Measurements from ENCODE around the gene PRR20E. TPM values are rescaled to one million over a fixed set of nuclear protein-coding genes. Genes with fewer than 3 reads are reported as not detected.
"Not testable (repeated sequence)": the region's sequence is repeated elsewhere in the genome, so short reads cannot be mapped to it uniquely, and the experiment has no call there.

The PRR20E gene
- polyA plus RNA-seq (ENCODE audit: insufficient read length in 4 of 4) = not detected

DNA sequence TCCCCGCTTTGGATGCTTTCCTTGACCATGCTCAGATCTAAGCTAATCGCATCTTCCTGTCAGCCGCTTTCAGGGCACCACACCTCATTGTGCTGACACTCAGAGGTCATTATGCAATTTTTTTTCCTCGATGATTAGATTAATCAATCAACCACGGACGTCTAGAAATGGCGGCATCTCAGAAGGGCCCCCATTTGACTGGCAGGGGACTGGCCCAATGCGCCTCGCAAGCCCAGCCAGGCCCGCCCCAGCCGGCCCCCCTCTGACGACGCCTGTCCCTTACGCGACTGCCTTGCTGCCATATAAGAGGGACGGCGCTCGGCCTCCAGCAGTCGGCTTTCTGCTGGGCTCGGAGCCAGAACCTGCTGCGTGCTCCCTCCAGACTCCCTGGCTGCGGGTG is at the start of gene PRR20E:
PRR20E (plus strand) TSS at position 301 of the 400 bp plus-strand sequence. CDS start 387 bp downstream, outside the sequence.
- not testable (repeated sequence) for DNase-seq (ENCODE audit: low read depth in 4 of 4, low spot score in 3 of 4)

DNA sequence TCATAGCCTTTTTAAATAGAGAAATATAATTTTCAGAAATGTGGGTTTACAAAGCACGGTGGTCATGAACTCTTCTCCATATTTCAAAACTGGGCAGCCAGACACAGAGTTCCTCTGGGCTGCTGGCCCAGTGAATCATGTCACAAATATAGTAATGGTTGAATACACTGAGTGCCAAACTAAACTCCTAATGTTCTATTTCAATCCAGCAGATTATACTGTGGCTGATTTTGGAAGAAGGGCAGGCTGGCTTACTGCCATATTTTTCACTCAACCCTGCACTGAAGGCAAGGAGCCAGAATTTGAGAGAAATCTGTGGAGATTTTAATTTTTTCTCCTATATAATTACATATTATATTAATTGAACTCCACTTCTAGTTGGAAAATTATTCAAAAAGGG is 43.3 kb upstream of the PRR20E start:
- DNase-seq (ENCODE audit: low read depth in 4 of 4, low spot score in 3 of 4) = no peak

DNA sequence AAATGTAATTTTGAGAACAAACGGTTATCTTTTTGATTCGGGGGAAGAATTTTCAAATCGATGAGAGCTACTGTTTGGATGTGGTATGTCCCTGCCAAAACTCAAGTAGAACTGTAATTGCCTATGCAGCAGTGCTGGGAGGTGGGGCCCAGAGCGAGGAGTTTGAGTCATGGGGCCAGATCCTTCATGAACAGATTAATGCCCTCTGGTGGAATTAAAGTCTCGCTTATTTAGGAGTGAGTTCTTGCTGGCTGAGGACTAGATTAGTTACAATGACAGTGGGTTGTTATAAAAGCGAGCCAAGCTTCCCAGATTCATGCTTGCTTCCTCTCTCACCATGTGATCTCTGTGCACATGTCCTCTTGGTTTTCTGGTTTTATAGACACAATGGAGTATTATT is 38.1 kb upstream of the PRR20E start:
- no peak for DNase-seq (ENCODE audit: low read depth in 4 of 4, low spot score in 3 of 4)

DNA sequence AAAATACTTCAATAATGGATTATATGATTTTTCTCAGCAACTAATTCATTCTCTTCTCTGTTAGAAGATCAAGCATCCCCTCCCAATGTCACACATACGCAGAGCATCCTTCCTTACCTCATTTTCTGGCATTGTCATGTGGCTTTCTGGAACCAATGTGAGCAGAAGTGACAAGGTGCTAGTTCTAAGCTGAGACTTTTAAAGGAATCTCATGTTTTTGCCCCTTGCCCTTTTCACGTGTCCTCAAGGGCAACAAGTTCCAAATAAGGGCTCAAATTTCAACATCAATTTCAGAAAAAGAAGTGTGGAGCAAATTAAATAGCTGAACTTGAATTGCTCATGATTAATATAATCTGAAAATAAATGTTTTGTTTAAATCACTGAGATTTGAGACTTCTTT is 30.9 kb upstream of the PRR20E start:
- no peak for DNase-seq (ENCODE audit: low read depth in 4 of 4, low spot score in 3 of 4)

DNA sequence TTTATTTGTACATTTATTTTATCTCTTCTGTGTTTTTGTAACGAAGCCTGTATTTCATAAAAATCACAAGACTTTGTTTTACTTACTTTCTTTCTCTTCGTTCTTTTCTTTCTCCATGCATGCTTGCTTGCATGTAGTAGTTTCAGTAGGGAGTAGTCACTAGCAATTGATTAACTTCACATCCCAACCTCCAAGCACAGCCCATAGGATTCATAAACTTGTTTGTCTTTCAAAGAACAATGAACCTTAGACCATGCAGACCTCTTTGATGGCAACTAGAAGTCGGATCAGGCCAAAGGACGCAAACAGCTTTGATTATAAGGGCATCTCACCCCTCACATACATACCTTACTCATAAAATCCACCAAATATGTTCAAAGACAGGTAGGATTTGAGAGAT is 29.4 kb upstream of the PRR20E start:
- DNase-seq (ENCODE audit: low read depth in 4 of 4, low spot score in 3 of 4) = no peak

DNA sequence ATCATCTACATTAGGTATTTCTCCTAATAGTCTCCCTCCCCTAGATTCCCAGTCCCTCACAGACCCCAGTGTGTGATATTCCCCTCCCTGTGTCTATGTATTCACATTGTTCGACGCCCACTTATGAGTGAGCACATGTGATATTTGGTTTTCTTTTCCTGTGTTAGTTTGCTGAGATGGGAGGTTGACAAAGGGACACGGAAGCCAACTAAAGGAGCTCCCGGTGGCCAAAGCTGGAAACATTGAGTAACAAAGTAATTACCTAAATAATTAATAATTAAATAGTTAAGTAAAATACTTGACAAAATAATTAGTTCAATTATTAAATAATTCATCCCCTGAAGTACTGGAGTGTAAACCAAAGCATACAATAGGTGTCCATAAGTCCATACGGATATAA is 28.0 kb upstream of the PRR20E start:
- DNase-seq (ENCODE audit: low read depth in 4 of 4, low spot score in 3 of 4) = no peak

DNA sequence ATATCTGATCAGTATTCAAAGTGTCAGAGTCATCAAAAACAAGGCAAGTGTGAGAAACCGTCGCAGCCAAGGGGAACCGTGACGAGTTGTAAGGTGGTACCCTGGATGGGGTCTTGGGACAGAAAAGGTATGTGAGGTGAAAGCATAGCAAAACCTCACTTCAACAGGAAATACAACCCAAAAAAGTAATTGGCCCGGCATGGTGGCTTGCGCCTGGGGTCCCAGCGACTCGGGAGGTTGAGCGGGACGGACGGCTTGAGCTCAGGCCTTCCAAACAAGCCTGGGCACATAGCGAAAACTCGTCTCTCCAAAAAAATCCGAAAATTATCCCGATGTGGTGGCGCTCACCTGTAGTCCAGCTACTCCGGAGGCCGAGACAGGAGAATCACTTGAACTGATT is 27.2 kb upstream of the PRR20E start:
- DNase-seq (ENCODE audit: low read depth in 4 of 4, low spot score in 3 of 4) = not testable (repeated sequence)

DNA sequence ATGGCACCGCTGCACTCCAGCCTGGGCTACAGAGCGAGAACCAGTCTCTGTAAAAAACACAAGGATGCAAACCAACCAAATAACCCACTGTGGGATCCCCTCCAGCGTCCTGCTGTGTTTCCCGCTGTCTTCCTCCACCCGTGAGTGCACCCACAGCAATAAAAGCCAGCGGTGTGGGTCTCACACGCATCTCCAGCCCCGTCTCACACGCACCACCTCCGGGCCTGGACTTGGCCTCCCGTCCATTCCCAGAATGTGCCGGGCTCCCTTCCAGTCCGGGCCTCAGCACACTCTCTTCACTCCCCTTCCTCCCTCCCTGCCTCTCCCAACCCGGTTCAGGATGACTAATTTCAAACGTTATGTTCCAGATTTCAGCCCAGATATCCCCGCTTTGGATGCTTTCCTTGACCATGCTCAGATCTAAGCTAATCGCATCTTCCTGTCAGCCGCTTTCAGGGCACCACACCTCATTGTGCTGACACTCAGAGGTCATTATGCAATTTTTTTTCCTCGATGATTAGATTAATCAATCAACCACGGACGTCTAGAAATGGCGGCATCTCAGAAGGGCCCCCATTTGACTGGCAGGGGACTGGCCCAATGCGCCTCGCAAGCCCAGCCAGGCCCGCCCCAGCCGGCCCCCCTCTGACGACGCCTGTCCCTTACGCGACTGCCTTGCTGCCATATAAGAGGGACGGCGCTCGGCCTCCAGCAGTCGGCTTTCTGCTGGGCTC is 26.6 kb upstream of the PRR20E start, which contains the start of gene PRR20A:
PRR20A (plus strand) TSS at position 684 of the 734 bp plus-strand sequence. CDS start 387 bp downstream, outside the sequence.
- not testable (repeated sequence) for DNase-seq (ENCODE audit: low read depth in 4 of 4, low spot score in 3 of 4)

DNA sequence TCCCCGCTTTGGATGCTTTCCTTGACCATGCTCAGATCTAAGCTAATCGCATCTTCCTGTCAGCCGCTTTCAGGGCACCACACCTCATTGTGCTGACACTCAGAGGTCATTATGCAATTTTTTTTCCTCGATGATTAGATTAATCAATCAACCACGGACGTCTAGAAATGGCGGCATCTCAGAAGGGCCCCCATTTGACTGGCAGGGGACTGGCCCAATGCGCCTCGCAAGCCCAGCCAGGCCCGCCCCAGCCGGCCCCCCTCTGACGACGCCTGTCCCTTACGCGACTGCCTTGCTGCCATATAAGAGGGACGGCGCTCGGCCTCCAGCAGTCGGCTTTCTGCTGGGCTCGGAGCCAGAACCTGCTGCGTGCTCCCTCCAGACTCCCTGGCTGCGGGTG is 19.8 kb upstream of the PRR20E start, which contains the start of gene PRR20B:
PRR20B (plus strand) TSS at position 301 of the 400 bp plus-strand sequence. CDS start 387 bp downstream, outside the sequence.
- DNase-seq (ENCODE audit: low read depth in 4 of 4, low spot score in 3 of 4) = not testable (repeated sequence)

DNA sequence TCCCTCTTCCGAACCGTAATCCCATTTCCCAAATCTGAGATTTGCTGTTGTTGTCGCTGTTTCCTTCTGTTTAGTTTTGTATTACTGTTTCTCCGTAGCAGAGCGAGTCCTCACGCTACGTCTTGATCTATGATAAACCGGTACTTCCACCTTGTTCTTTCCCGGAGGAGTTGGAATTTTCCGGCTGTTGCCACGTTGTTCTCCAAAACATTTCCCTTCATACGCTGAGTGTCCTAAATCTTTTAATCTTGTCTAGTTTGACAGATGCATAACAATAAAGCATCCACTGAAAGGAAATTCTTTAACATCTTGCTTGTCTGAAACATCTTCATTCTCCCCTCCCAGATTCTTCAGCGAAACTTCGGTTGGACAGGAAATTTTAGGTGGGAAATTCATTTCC is 18.9 kb upstream of the PRR20E start:
- DNase-seq (ENCODE audit: low read depth in 4 of 4, low spot score in 3 of 4) = not testable (repeated sequence)

DNA sequence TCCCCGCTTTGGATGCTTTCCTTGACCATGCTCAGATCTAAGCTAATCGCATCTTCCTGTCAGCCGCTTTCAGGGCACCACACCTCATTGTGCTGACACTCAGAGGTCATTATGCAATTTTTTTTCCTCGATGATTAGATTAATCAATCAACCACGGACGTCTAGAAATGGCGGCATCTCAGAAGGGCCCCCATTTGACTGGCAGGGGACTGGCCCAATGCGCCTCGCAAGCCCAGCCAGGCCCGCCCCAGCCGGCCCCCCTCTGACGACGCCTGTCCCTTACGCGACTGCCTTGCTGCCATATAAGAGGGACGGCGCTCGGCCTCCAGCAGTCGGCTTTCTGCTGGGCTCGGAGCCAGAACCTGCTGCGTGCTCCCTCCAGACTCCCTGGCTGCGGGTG is 13.2 kb upstream of the PRR20E start, which contains the start of gene PRR20C:
PRR20C (plus strand) TSS at position 301 of the 400 bp plus-strand sequence. CDS start 387 bp downstream, outside the sequence.
- not testable (repeated sequence) for DNase-seq (ENCODE audit: low read depth in 4 of 4, low spot score in 3 of 4)

DNA sequence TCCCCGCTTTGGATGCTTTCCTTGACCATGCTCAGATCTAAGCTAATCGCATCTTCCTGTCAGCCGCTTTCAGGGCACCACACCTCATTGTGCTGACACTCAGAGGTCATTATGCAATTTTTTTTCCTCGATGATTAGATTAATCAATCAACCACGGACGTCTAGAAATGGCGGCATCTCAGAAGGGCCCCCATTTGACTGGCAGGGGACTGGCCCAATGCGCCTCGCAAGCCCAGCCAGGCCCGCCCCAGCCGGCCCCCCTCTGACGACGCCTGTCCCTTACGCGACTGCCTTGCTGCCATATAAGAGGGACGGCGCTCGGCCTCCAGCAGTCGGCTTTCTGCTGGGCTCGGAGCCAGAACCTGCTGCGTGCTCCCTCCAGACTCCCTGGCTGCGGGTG is 6.7 kb upstream of the PRR20E start, which contains the start of gene PRR20D:
PRR20D (plus strand) TSS at position 301 of the 400 bp plus-strand sequence. CDS start 387 bp downstream, outside the sequence.
- not testable (repeated sequence) for DNase-seq (ENCODE audit: low read depth in 4 of 4, low spot score in 3 of 4)

DNA sequence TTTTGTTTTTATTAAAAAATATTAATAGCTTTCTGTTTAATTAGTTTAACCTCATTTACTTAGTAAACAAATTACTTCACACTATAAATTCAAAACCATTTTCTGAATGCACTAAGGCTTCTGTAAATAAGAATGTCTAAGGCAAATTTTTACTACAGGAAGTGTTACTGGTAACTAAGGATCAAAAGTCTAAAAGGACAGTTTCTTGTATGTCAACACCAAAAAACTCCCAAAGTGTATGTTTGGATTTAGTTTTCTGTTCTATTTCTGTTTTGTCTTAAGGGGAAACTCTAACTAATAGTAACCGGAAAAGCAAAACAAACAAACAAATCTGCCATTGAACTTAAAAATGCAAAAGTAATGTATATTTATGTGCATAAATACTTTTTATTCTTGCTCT is 24.7 kb downstream of the PRR20E start:
- DNase-seq (ENCODE audit: low read depth in 4 of 4, low spot score in 3 of 4) = no peak

DNA sequence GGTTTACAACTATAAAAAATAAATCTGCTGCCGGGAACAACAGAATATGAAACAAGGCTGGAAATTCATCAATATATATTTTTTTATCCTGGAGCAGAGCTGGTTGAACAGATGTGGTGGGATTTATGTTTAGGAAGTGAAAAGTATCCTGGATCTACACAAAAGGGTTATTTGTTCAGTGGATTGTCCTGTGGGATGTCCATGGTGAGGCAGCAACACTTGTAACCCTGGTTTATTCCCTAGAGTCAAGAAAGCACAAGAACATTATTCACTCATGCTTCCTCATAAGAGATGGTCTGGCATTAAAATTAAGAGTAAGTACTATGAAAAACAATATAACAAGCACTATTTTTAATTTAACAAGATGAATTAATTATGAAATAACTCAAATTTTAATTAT is 46.0 kb downstream of the PRR20E start:
- no peak for DNase-seq (ENCODE audit: low read depth in 4 of 4, low spot score in 3 of 4)

Other genes starting within 250 kb of the PRR20E start
- gene PRR20A, start 26.3 kb upstream of the PRR20E start, polyA plus RNA-seq (ENCODE audit: insufficient read length in 4 of 4) = not detected
- gene PRR20B, start 19.7 kb upstream of the PRR20E start, polyA plus RNA-seq (ENCODE audit: insufficient read length in 4 of 4) = not detected
- not detected for gene PRR20C, start 13.1 kb upstream of the PRR20E start, polyA plus RNA-seq (ENCODE audit: insufficient read length in 4 of 4)
- gene PRR20D, start 6.6 kb upstream of the PRR20E start, polyA plus RNA-seq (ENCODE audit: insufficient read length in 4 of 4) = not detected

Data from left renal pelvis (tissue), 4 donors.